Kidney (tissue), 14 donors: Measurements from ENCODE around the gene SCAP. TPM values are rescaled to one million over a fixed set of nuclear protein-coding genes. Genes with fewer than 3 reads are reported as not detected.
A peak's percentile ranks its signal among the peaks of the same experiment; 100 is the strongest.
"Not testable (repeated sequence)": the region's sequence is repeated elsewhere in the genome, so short reads cannot be mapped to it uniquely, and the experiment has no call there.

Experiments used
- DNase-seq, 5 donors: peaks; one replicate each; pipeline ENCODE4 v3.0.0-alpha.2; 2013 to 2020
- FAIRE-seq: peaks from 2 replicates; lab custom pipeline; 2012; peaks lifted over from hg19 to GRCh38; lab: Jason Lieb, UNC
- H3K27ac ChIP-seq, 2 donors: one replicate each; pipeline ENCODE4 v1.7.0; 2013; ENCODE audit warnings: low read depth in 2 of 2, low read length in 2 of 2, inconsistent platforms in 1 of 2
- H3K27me3 ChIP-seq: one replicate; pipeline ENCODE4 v1.7.1; 2013; ENCODE audit warnings: low read length, inconsistent platforms; ENCODE audit not compliant: control insufficient read depth, insufficient read depth
- H3K36me3 ChIP-seq, 3 donors: one replicate each; pipeline versions ENCODE4 v1.7.0 to v1.7.1; 2013; ENCODE audit warnings: low read length in 3 of 3, control low read depth in 1 of 3, inconsistent platforms in 1 of 3; ENCODE audit not compliant: insufficient read depth in 3 of 3, control insufficient read depth in 2 of 3
- H3K4me1 ChIP-seq, 3 donors: one replicate each; pipeline versions ENCODE4 v1.7.0 to v1.7.1; 2013; ENCODE audit warnings: low read length in 3 of 3, inconsistent platforms in 1 of 3, low read depth in 1 of 3; ENCODE audit not compliant: control insufficient read depth in 2 of 3, insufficient read depth in 2 of 3
- H3K4me3 ChIP-seq, 3 donors: one replicate each; pipeline versions ENCODE4 v1.7.0 to v1.8.1; 2013; ENCODE audit warnings: low read length in 3 of 3, control low read depth in 1 of 3, inconsistent platforms in 1 of 3
- H3K9ac ChIP-seq, 3 donors: one replicate each; pipeline versions ENCODE4 v1.7.0 to v1.7.1; 2013; ENCODE audit warnings: low read length in 3 of 3, control low read depth in 1 of 3, inconsistent platforms in 1 of 3
- H3K9me3 ChIP-seq, 3 donors: one replicate each; pipeline versions ENCODE4 v1.7.0 to v1.7.1; 2013; ENCODE audit warnings: low read length in 3 of 3, control low read depth in 1 of 3, inconsistent platforms in 1 of 3; ENCODE audit not compliant: control insufficient read depth in 2 of 3, insufficient read depth in 1 of 3
- intact Hi-C: fragments of 100-400 bp; cut with DNase I; formaldehyde crosslinking; loops from one replicate; pipeline ENCODE4 v1.11.1; 2022
- polyA plus RNA-seq: library from polyadenylated mRNA; stranded (reverse); fragments of 350-450 nt; fragmentation: Illumina TruSeq; extraction: RNeasy Lipid Tissue Mini Kit (QIAGEN cat#74804); gene quantifications from one replicate; pipeline ENCODE4 v1.2.3, GENCODE V29; 2014; ENCODE audit warnings: low read depth, low replicate concordance; ENCODE audit not compliant: insufficient read depth
- total RNA-seq: library from RNA; stranded (reverse); fragmentation: NEBNext Ultra II Directional; extraction: Animal tissue kit (Norgen Biotek cat#: 25700); gene quantifications from one replicate; pipeline ENCODE4 v1.2.1, GENCODE V29; 2021
- TF ChIP-seq, protein P1 (sequence below): IDR thresholded peaks from 3 replicates; pipeline ENCODE4 v1.5.1; 2012; ENCODE audit warnings: mild to moderate bottlenecking, moderate library complexity, borderline replicate concordance; ENCODE audit not compliant: insufficient read depth; ENCODE audit errors: extremely low read depth
- donor health status: control.
- donor health status: control.
- donor health status: control.
- donor health status: control.
- donor health status: control.
- donor health status: DM: yes; HTN: yes; CAD: no.
- donor health status: Normal renal cell carcinoma (clear cell type).

SCAP gene
- total and polyA plus RNA-seq, 2 donors from 2014 or later = 47.3 to 85.1 TPM

DNA sequence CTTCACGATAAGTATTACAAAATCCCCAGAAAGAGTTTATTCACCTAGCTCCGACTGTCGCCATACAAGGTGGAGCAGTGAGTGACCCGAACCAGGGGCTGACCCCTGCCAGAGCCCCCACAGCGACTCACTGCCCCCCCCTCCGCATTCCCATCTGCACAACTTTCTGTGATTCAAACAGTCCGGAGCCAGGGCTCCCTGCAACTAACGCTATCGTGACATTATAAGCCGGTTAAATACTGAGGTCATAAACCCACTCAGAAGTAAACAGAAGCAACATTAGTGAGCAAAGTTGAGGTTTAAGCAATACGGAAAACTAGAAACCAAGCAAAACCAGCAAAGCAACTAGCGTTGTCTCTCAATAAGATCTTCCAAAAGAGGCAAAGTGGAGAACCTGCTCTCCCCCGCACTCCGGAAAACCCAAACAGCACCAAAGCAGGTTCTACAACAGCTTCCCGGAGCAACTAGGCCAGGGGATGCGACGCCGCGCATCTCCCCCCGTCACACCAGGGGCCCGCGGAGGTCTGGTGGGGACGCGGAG, 642 bp downstream of the SCAP start:
- Histone ChIP-seq H3K4me3 (peak overlapping the region; percentile 90 to 91 (median 90)), H3K27me3 (no peaks in the 10 kb centered on the region), H3K36me3 (no peaks in the 10 kb centered on the region), H3K9me3 (no peaks in the 10 kb centered on the region), H3K9ac (peak overlapping the region; percentile 27 to 82 (median 79)), H3K27ac (peak overlapping the region; percentile 52 to 80), H3K4me1 (peaks cover 0 to 11% (median 3%) of the 10 kb centered on the region in 3 donors)
- DNase-seq (peak in 2 of 5 donors; percentile 59 to 66), FAIRE-seq (no peak)
- intact Hi-C loops = no loop called here
- TF ChIP-seq, protein P1, sequence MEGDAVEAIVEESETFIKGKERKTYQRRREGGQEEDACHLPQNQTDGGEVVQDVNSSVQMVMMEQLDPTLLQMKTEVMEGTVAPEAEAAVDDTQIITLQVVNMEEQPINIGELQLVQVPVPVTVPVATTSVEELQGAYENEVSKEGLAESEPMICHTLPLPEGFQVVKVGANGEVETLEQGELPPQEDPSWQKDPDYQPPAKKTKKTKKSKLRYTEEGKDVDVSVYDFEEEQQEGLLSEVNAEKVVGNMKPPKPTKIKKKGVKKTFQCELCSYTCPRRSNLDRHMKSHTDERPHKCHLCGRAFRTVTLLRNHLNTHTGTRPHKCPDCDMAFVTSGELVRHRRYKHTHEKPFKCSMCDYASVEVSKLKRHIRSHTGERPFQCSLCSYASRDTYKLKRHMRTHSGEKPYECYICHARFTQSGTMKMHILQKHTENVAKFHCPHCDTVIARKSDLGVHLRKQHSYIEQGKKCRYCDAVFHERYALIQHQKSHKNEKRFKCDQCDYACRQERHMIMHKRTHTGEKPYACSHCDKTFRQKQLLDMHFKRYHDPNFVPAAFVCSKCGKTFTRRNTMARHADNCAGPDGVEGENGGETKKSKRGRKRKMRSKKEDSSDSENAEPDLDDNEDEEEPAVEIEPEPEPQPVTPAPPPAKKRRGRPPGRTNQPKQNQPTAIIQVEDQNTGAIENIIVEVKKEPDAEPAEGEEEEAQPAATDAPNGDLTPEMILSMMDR = no peak

DNA sequence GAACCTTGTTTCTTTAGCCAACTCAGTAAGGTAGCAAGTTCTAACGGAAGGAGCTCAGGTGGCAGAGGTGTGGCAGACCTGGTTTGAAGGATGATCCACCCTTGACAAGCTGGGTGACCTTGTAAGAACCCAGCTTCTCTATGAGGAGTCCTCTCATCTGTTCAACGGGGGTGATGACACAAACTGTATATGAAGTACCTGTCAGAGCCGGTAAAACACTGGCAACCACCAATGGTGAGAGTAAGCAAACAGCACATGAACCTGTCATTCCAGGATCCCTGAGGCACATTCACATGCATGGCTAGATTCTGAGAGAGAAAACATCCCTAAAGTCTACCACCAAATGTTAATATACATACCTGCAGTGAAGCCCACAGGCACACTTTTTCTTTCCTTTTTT, 2.4 kb downstream of the SCAP start:
- DNase-seq = no peak
- no peak overlapping the region for H3K9ac ChIP-seq
- TF ChIP-seq, protein P1 = no peak
- H3K27ac ChIP-seq = no peak overlapping the region
- intact Hi-C loops = no loop called here
- peak overlapping the region in 1 of 3 donors; percentile 37 for H3K4me3 ChIP-seq
- H3K36me3 ChIP-seq = no peaks in the 10 kb centered on the region
- H3K9me3 ChIP-seq = no peaks in the 10 kb centered on the region
- peaks cover 0 to 11% (median 3%) of the 10 kb centered on the region in 3 donors for H3K4me1 ChIP-seq
- no peak for FAIRE-seq
- no peaks in the 10 kb centered on the region for H3K27me3 ChIP-seq

DNA sequence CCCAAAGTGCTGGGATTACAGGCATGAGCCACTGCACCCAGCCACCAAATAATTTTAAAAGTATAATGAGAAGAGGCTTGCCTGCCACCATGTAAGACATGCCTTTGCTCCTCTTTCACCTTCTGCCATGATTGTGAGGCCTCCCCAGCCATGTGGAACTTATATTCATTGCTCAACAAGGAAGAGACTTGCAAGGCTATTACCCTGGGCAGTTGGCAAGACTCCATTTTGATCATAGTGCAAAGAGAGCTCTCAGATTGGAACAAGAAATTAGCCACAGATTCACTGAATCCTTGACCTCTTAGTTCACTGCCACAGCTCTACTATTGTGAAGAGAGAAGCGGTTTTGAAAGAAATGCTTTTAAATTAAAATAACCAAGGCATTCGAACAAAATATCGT, 6.1 kb downstream of the SCAP start:
- no peaks in the 10 kb centered on the region for H3K9me3 ChIP-seq
- H3K4me1 ChIP-seq = peaks cover 0 to 6% (median 0%) of the 10 kb centered on the region in 3 donors
- H3K27ac ChIP-seq = no peak overlapping the region
- H3K4me3 ChIP-seq = no peak overlapping the region
- no peak for DNase-seq
- H3K9ac ChIP-seq = no peak overlapping the region
- intact Hi-C loops = no loop called here
- H3K27me3 ChIP-seq = no peaks in the 10 kb centered on the region
- TF ChIP-seq, protein P1 = no peak
- no peaks in the 10 kb centered on the region for H3K36me3 ChIP-seq
- no peak for FAIRE-seq

DNA sequence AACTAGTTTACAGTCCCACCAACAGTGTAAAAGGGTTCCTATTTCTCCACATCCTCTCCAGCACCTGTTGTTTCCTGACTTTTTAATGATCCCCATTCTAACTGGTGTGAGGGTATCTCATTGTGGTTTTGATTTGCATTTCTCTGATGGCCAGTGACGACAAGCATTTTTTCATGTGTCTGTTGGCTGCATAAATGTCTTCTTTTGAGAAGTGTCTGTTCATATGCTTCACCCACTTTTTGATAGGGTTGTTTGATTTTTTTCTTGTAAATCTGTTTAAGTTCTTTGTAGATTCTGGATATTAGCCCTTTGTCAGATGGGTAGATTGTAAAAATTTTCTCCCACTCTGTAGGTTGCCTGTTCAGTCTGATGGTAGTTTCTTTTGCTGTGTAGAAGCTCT, 7.4 kb downstream of the SCAP start:
- intact Hi-C loops, FAIRE-seq, H3K4me3 ChIP-seq, H3K4me1 ChIP-seq, H3K9me3 ChIP-seq, H3K27me3 ChIP-seq, H3K27ac ChIP-seq, H3K9ac ChIP-seq, H3K36me3 ChIP-seq, DNase-seq: not testable (repeated sequence)
